ENCODE data around the gene ZBTB11.

GRCh38 chr3:101646726-101647125 is 30.2 kb downstream of the ZBTB11 start:
- TF ChIP-seq CTCF (IDR thresholded peaks at IDR 0.05), result no peak
- TF ChIP-seq EP300 (IDR thresholded peaks at IDR 0.05), result no peak
- TF ChIP-seq POLR2A (IDR thresholded peaks at IDR 0.05), result no peak

Measured in sigmoid colon (tissue), 4 donors.